IMR-90 (cell line): ENCODE data around the gene SLC52A3. TPM values are rescaled to one million over a fixed set of nuclear protein-coding genes. Genes with fewer than 3 reads are reported as not detected.

Source experiments
- ATAC-seq: fragments of 200-7000 bp; cut with Tn5 transposase; 2 replicates; pipeline ENCODE4 v1.9.1; 2020; ENCODE audit warnings: low read depth, mild to moderate bottlenecking, moderate library complexity
- BruUV-seq: library from RNA; stranded (reverse); fragments of 400-500 nt; replicated peaks from 2 replicates; lab custom pipeline; 2021; lab: Mats Ljungman, UMichigan
- CTCF ChIA-PET: fragments of 300-600 bp; formaldehyde crosslinking; extraction: SDS; loops from one replicate; lab custom pipeline; 2021; ENCODE audit warnings: antibody characterized with exemption; lab: Yijun Ruan, JAX
- POLR2A ChIA-PET: fragments of 300-600 bp; sonication (Branson Sonifier 250); formaldehyde crosslinking; loops from one replicate; lab custom pipeline; 2022; ENCODE audit warnings: antibody characterized with exemption; ENCODE audit not compliant: unreplicated experiment; lab: Charles Lee
- DNase-seq: peaks from one replicate; pipeline ENCODE4 v3.0.0; 2013
- H2AFZ ChIP-seq: replicated peaks from 2 replicates; pipeline ENCODE3; 2013; ENCODE audit warnings: low read length, mild to moderate bottlenecking; ENCODE audit not compliant: poor library complexity
- H2AK5ac ChIP-seq: 2 replicates; pipeline ENCODE4 v1.6.1; 2013; ENCODE audit warnings: low read depth, low read length, inconsistent platforms
- H2AK9ac ChIP-seq: replicated peaks from 2 replicates; pipeline ENCODE3; 2013; ENCODE audit warnings: mild to moderate bottlenecking, low read depth, low read length, moderate library complexity; ENCODE audit not compliant: poor library complexity
- H2BK120ac ChIP-seq: 2 replicates; pipeline ENCODE4 v1.6.1; 2013; ENCODE audit warnings: low read depth, low read length, inconsistent platforms
- H2BK15ac ChIP-seq: 3 replicates; pipeline ENCODE4 v1.6.1; 2013; ENCODE audit warnings: low read depth, low read length, inconsistent platforms
- H2BK20ac ChIP-seq: 2 replicates; pipeline ENCODE4 v1.6.1; 2013; ENCODE audit warnings: low read depth, mild to moderate bottlenecking, inconsistent platforms, low read length, moderate library complexity
- H2BK5ac ChIP-seq: 2 replicates; pipeline ENCODE4 v1.6.1; 2013; ENCODE audit warnings: mild to moderate bottlenecking, low read depth, low read length, inconsistent platforms; ENCODE audit not compliant: poor library complexity, severe bottlenecking
- H3K14ac ChIP-seq: replicated peaks from 2 replicates; pipeline ENCODE4 v1.6.1; 2013; ENCODE audit warnings: low read depth, low read length, inconsistent platforms
- H3K18ac ChIP-seq: 2 replicates; pipeline ENCODE4 v1.6.1; 2013; ENCODE audit warnings: low read depth, low read length, control low read depth
- H3K23ac ChIP-seq: 2 replicates; pipeline ENCODE4 v1.6.1; 2013; ENCODE audit warnings: low read depth, low read length, inconsistent platforms
- H3K27ac ChIP-seq: 2 replicates; pipeline ENCODE4 v1.5.1; 2013; ENCODE audit warnings: mild to moderate bottlenecking, control low read depth, low read length; ENCODE audit not compliant: insufficient read depth
- H3K27me3 ChIP-seq: 2 replicates; pipeline ENCODE4 v1.6.1; 2013; ENCODE audit warnings: low read length; ENCODE audit not compliant: control insufficient read depth, insufficient read depth
- H3K36me3 ChIP-seq: 2 replicates; pipeline ENCODE4 v1.6.1; 2013; ENCODE audit warnings: low read length, mixed read lengths; ENCODE audit not compliant: control insufficient read depth, insufficient read depth
- H3K4ac ChIP-seq: 2 replicates; pipeline ENCODE4 v1.6.1; 2013; ENCODE audit warnings: low read depth, low read length, inconsistent platforms
- H3K4me1 ChIP-seq: 2 replicates; pipeline ENCODE4 v1.6.1; 2013; ENCODE audit warnings: low read length, mixed read lengths; ENCODE audit not compliant: control insufficient read depth, insufficient read depth
- H3K4me2 ChIP-seq: 2 replicates; pipeline ENCODE4 v1.6.1; 2013; ENCODE audit warnings: low read depth, mild to moderate bottlenecking, control low read depth, low read length, moderate library complexity
- H3K4me3 ChIP-seq: 2 replicates; pipeline ENCODE4 v1.5.1; 2013; ENCODE audit warnings: low read depth, mild to moderate bottlenecking, control low read depth, low read length, moderate library complexity; ENCODE audit not compliant: insufficient read depth
- H3K56ac ChIP-seq: 2 replicates; pipeline ENCODE4 v1.6.1; 2013; ENCODE audit warnings: low read length, inconsistent platforms; ENCODE audit not compliant: insufficient read depth; ENCODE audit errors: extremely low read depth
- H3K79me1 ChIP-seq, 2 experiments: 2 replicates each; pipeline ENCODE4 v1.6.1; 2013; ENCODE audit warnings: low read length in 2 of 2, inconsistent platforms in 1 of 2, low read depth in 1 of 2
- H3K9ac ChIP-seq: 2 replicates; pipeline ENCODE4 v1.6.1; 2013; ENCODE audit warnings: low read depth, low read length, control low read depth
- H3K9me1 ChIP-seq: 2 replicates; pipeline ENCODE4 v1.6.1; 2013; ENCODE audit warnings: low read length, inconsistent platforms; ENCODE audit not compliant: insufficient read depth
- H3K9me3 ChIP-seq: 2 replicates; pipeline ENCODE4 v1.6.1; 2013; ENCODE audit warnings: low read length; ENCODE audit not compliant: control insufficient read depth, insufficient read depth
- H4K20me1 ChIP-seq: 2 replicates; pipeline ENCODE4 v1.6.1; 2013; ENCODE audit warnings: low read length, inconsistent platforms; ENCODE audit not compliant: insufficient read depth
- H4K5ac ChIP-seq: 2 replicates; pipeline ENCODE4 v1.6.1; 2013; ENCODE audit warnings: mild to moderate bottlenecking, low read depth, low read length, control low read depth
- H4K8ac ChIP-seq, 2 experiments: 2 replicates each; pipeline ENCODE4 v1.6.1; 2013; ENCODE audit warnings: low read depth in 2 of 2, low read length in 2 of 2, control low read depth in 1 of 2, inconsistent platforms in 1 of 2
- H4K91ac ChIP-seq: 2 replicates; pipeline ENCODE4 v1.6.1; 2013; ENCODE audit warnings: low read depth, low read length, inconsistent platforms; ENCODE audit not compliant: insufficient read depth
- BHLHE40 ChIP-seq: fragments of 150-350 bp; IDR thresholded peaks from 2 replicates; pipeline ENCODE4 v1.6.1; 2016; ENCODE audit warnings: mild to moderate bottlenecking, low read depth, low read length
- CHD1 ChIP-seq: IDR thresholded peaks from 2 replicates; pipeline ENCODE4 v1.6.1; 2012; ENCODE audit warnings: low read depth, low read length, improper control_type of control experiment
- WGBS, 2 experiments: methylation state at CpG; one replicate each; pipeline versions ENCODE4 v1.1.5 to v1.1.7; 2013; ENCODE audit warnings: missing lambda C conversion rate in 2 of 2; ENCODE audit not compliant: insufficient read length in 1 of 2; ENCODE audit errors: extremely low coverage in 2 of 2; 5-methylcytosine and 5-hydroxymethylcytosine counted together
- dilution Hi-C: fragments of 300-500 bp; cut with HindIII; formaldehyde crosslinking; loops from one replicate; pipeline ENCODE4 v1.14.3; 2018; ENCODE audit warnings: low sequenced_read_pairs; ENCODE audit not compliant: unreplicated experiment
- in situ Hi-C: fragments of 300-500 bp; cut with MboI; formaldehyde crosslinking; loops from 3 replicates; pipeline ENCODE4 v1.14.3; 2019; ENCODE audit warnings: low sequenced_read_pairs, inconsistent platforms, mixed read lengths
- intact Hi-C: fragments of 100-400 bp; cut with micrococcal nuclease; formaldehyde crosslinking; loops from 2 replicates; pipeline ENCODE4 v1.10.0; 2022
- polyA plus RNA-seq, 3 experiments: library from polyadenylated mRNA; depleted of rRNA; stranded (reverse); fragments of >200 nt; gene quantifications; 2 replicates each; pipeline ENCODE4 v1.2.3, GENCODE V29; 2012; ENCODE audit warnings: low replicate concordance in 1 of 3
- total RNA-seq: library from RNA; depleted of rRNA; stranded (reverse); fragments of >200 nt; gene quantifications from 2 replicates; pipeline ENCODE4 v1.2.3, GENCODE V29; 2012
- TF ChIP-seq, protein P1 (sequence below): fragments of 150-350 bp; IDR thresholded peaks from 2 replicates; pipeline ENCODE4 v1.6.1; 2016; ENCODE audit warnings: low read depth, mild to moderate bottlenecking, low read length, moderate library complexity, borderline replicate concordance

SLC52A3 gene
- total and polyA plus RNA-seq, 2 of the 4 experiments (the other 2 are of a cell fraction) = not detected

DNA sequence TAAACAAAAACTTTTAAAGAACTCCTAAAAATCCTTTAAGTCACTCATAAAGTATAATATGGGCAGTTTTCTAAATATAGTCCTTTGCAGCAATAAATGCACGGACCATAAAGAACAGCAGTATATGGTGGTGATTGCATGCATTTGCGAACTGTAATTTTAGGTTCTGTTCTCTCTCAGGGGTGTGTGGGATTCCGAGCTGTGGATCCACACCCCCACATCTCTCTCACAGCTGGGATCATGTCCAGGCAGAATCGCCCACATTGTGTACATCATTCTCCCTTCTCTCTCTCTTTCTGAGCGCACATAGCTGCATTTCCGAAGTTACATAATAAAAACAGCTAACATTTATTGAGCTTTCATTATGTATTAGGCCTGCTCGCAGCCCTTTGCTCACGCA, 28.6 kb downstream of the SLC52A3 start:
- Histone ChIP-seq H2AFZ (no peak overlapping the region), H2AK9ac (no peak overlapping the region), H3K9me1 (no peaks in the 10 kb centered on the region), H3K14ac (no peak overlapping the region), H4K8ac (no peak overlapping the region), H3K36me3 (no peaks in the 10 kb centered on the region), H3K4me3 (no peak overlapping the region), H3K4ac (no peak overlapping the region), H4K20me1 (no peaks in the 10 kb centered on the region), H2BK120ac (no peak overlapping the region), H4K5ac (no peak overlapping the region), H3K4me2 (no peak overlapping the region), H3K4me1 (no peaks in the 10 kb centered on the region), H3K18ac (no peak overlapping the region), H3K9me3 (no peaks in the 10 kb centered on the region), H3K27ac (no peak overlapping the region), H3K56ac (no peak overlapping the region), H3K79me1 (no peaks in the 10 kb centered on the region), H4K91ac (no peak overlapping the region), H2BK20ac (no peak overlapping the region), H3K23ac (no peak overlapping the region), H2AK5ac (no peak overlapping the region), H2BK5ac (no peak overlapping the region), H2BK15ac (no peak overlapping the region), H3K27me3 (peaks cover 10% of the 10 kb centered on the region), H3K9ac (no peak overlapping the region)
- no peak for TF ChIP-seq BHLHE40
- TF ChIP-seq, protein P1, sequence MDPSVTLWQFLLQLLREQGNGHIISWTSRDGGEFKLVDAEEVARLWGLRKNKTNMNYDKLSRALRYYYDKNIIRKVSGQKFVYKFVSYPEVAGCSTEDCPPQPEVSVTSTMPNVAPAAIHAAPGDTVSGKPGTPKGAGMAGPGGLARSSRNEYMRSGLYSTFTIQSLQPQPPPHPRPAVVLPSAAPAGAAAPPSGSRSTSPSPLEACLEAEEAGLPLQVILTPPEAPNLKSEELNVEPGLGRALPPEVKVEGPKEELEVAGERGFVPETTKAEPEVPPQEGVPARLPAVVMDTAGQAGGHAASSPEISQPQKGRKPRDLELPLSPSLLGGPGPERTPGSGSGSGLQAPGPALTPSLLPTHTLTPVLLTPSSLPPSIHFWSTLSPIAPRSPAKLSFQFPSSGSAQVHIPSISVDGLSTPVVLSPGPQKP = no peak
- TF ChIP-seq CHD1 = no peak
- ChIA-PET CTCF (interaction anchor here (0.9 to 2.5 kb wide), 3 partner anchors 73 to 217 kb away, joined by 3 to 30 read pairs (median 5); no protein-coding TSS in a partner anchor), POLR2A (no interaction called here)
- intact Hi-C loops = loop anchor here (1.0 to 5.0 kb wide), 4 partner anchors 92 to 385 kb away; no protein-coding TSS in a partner anchor
- in situ Hi-C loops = loop anchor here (5.0 to 10.0 kb wide), 2 partner anchors 177 to 385 kb away; no protein-coding TSS in a partner anchor
- WGBS, 2 experiments = no CpG with 5 or more reads among the region's 8 CpGs
- DNase-seq (no peak), ATAC-seq (no peak)
- no TSS peak for BruUV-seq
- dilution Hi-C loops = no loop called here
